NCI-H345 (cell line): ENCODE data around the gene C11orf87.

Experiments
- DNase-seq: peaks from one replicate; lab custom pipeline; 2025; lab: John Stamatoyannopoulos, UW

C11orf87 gene

GRCh38 chr11:109421981-109422869 is at the start of gene C11orf87:
TSS of gene C11orf87 (plus strand) at chr11:109422190. CDS start at chr11:109423634, 1,444 bp downstream.
- DNase-seq: peak; percentile 11

GRCh38 chr11:109374032-109374431 is 48.0 kb upstream of the C11orf87 start:
- DNase-seq: no peak

GRCh38 chr11:109374441-109374840 is 47.5 kb upstream of the C11orf87 start:
- DNase-seq: no peak

- no peak for DNase-seq
Measured at GRCh38 chr11:109377039-109377742, 44.8 kb upstream of the C11orf87 start.

GRCh38 chr11:109378034-109378433 is 44.0 kb upstream of the C11orf87 start:
- DNase-seq: no peak

GRCh38 chr11:109383306-109383705 is 38.7 kb upstream of the C11orf87 start:
- DNase-seq: no peak

- DNase-seq: no peak
Measured at GRCh38 chr11:109384873-109385272, 37.1 kb upstream of the C11orf87 start.

- no peak for DNase-seq
Measured at GRCh38 chr11:109388982-109389381, 33.0 kb upstream of the C11orf87 start.

GRCh38 chr11:109390752-109391151 is 31.2 kb upstream of the C11orf87 start:
- no peak for DNase-seq

GRCh38 chr11:109401545-109401944 is 20.4 kb upstream of the C11orf87 start:
- no peak for DNase-seq

- no peak for DNase-seq
Measured at GRCh38 chr11:109405671-109406070, 16.3 kb upstream of the C11orf87 start.

GRCh38 chr11:109416601-109417000 is 5.4 kb upstream of the C11orf87 start:
- DNase-seq: no peak

GRCh38 chr11:109422870-109423465 is 978 bp downstream of the C11orf87 start:
- peak; percentile 56 for DNase-seq

- peak; percentile 42 for DNase-seq
Measured at GRCh38 chr11:109423466-109424190, 1.6 kb downstream of the C11orf87 start.

- DNase-seq: no peak
Measured at GRCh38 chr11:109424901-109425300, 2.9 kb downstream of the C11orf87 start.

- peak; percentile 16 for DNase-seq
Measured at GRCh38 chr11:109425554-109425953, 3.6 kb downstream of the C11orf87 start.

GRCh38 chr11:109426442-109427240 is 4.7 kb downstream of the C11orf87 start:
- DNase-seq: peak; percentile 28

GRCh38 chr11:109432105-109432504 is 10.1 kb downstream of the C11orf87 start:
- DNase-seq: no peak

- no peak for DNase-seq
Measured at GRCh38 chr11:109433753-109434256, 11.8 kb downstream of the C11orf87 start.

GRCh38 chr11:109435121-109435742 is 13.2 kb downstream of the C11orf87 start:
- no peak for DNase-seq
